Neural crest cell (in vitro differentiated cells): Measurements from ENCODE around the gene SASH3. TPM values are rescaled to one million over a fixed set of nuclear protein-coding genes. Genes with fewer than 3 reads are reported as not detected.

Experiments used
- DNase-seq: peaks from one replicate; pipeline ENCODE4 v3.0.0; 2021; ENCODE audit warnings: low read depth, mixed read lengths, low spot score
- H3K27ac Mint-ChIP-seq: one replicate; pipeline ENCODE4 v1.8.0; 2021; ENCODE audit warnings: mild to moderate bottlenecking, mixed read lengths; ENCODE audit not compliant: unreplicated experiment
- H3K27me3 Mint-ChIP-seq: 2 replicates; pipeline ENCODE4 v1.8.0; 2021; ENCODE audit warnings: low read depth, mild to moderate bottlenecking, mixed read lengths
- H3K36me3 Mint-ChIP-seq: 2 replicates; pipeline ENCODE4 v1.8.0; 2021; ENCODE audit warnings: low read depth, mild to moderate bottlenecking, mixed read lengths
- H3K4me1 Mint-ChIP-seq: 2 replicates; pipeline ENCODE4 v1.8.0; 2021; ENCODE audit warnings: mixed read lengths
- H3K4me3 Mint-ChIP-seq: one replicate; pipeline ENCODE4 v1.8.0; 2021; ENCODE audit warnings: mild to moderate bottlenecking, mixed read lengths
- H3K9me3 Mint-ChIP-seq: 2 replicates; pipeline ENCODE4 v1.8.0; 2021; ENCODE audit warnings: mixed read lengths
- total RNA-seq: library from RNA; stranded (reverse); gene quantifications from 2 replicates; pipeline ENCODE4 v1.2.1, GENCODE V29; 2021
- TF ChIP-seq, protein P1 (sequence below): fragments of 200-600 bp; sonication (generic); conservative IDR thresholded peaks from 2 replicates; pipeline ENCODE4 v1.5.0; 2021; ENCODE audit warnings: antibody characterized with exemption, mild to moderate bottlenecking

Gene SASH3
- total RNA-seq, 1 donor from 2014 or later, result not detected

DNA sequence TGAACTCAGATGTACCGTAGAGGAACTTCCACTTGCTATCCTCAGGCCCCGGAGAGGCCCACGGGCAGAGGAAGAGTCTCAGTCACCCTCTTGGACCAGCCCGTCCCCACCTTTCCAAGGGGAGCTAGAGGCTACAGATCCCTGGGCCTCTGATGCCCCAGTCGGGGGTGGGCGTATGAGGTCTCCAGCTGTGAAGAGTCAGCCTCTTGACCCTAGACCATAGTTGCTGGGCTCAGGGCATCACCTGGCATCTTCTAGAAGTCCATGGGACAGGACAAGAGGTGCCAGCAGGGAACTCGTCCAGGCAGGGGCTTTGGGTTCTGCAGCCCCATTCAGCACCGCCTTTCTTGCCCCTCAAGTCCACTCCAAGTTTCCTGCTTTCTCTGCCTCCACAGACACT is 11.6 kb downstream of the SASH3 start:
- no peak overlapping the region for H3K27ac Mint-ChIP-seq
- DNase-seq, result no peak
- H3K9me3 Mint-ChIP-seq, result no peaks in the 10 kb centered on the region
- no peaks in the 10 kb centered on the region for H3K4me1 Mint-ChIP-seq
- H3K4me3 Mint-ChIP-seq, result no peak overlapping the region
- TF ChIP-seq, protein P1, sequence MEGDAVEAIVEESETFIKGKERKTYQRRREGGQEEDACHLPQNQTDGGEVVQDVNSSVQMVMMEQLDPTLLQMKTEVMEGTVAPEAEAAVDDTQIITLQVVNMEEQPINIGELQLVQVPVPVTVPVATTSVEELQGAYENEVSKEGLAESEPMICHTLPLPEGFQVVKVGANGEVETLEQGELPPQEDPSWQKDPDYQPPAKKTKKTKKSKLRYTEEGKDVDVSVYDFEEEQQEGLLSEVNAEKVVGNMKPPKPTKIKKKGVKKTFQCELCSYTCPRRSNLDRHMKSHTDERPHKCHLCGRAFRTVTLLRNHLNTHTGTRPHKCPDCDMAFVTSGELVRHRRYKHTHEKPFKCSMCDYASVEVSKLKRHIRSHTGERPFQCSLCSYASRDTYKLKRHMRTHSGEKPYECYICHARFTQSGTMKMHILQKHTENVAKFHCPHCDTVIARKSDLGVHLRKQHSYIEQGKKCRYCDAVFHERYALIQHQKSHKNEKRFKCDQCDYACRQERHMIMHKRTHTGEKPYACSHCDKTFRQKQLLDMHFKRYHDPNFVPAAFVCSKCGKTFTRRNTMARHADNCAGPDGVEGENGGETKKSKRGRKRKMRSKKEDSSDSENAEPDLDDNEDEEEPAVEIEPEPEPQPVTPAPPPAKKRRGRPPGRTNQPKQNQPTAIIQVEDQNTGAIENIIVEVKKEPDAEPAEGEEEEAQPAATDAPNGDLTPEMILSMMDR, result no peak
- H3K27me3 Mint-ChIP-seq, result no peaks in the 10 kb centered on the region
- H3K36me3 Mint-ChIP-seq, result no peaks in the 10 kb centered on the region

DNA sequence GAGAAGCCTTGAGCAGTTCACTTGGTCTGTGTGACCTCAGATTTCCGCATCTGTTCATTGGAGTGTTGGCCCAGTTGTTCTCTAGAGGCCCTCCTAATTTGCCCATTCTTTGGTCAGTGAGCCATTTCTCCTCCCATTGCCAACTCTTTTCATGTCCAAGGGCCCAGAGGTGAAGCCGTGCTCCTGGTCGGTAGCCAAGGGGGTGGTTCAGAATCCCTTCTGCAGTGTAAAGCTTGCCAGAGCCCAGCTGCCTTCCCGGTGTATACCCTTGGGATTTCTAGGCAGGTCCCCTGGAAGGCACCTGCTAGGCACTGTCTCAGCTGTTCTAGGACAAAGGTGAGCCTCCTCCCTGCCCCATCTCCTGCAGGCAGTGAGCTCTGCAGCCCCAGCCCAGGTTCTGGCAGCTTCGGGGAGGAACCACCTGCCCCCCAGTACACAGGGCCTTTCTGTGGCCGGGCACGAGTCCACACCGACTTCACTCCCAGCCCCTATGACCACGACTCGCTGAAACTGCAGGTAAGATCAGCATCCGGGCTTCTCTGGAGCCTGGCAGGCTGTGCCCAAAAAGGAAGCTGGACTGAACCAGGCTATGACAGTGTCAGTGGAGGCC is 12.3 kb downstream of the SASH3 start:
- Mint-ChIP-seq H3K27ac (no peak overlapping the region), H3K4me1 (no peaks in the 10 kb centered on the region), H3K9me3 (no peaks in the 10 kb centered on the region), H3K27me3 (no peaks in the 10 kb centered on the region), H3K36me3 (no peaks in the 10 kb centered on the region), H3K4me3 (no peak overlapping the region)
- TF ChIP-seq, protein P1, result no peak
- no peak for DNase-seq

DNA sequence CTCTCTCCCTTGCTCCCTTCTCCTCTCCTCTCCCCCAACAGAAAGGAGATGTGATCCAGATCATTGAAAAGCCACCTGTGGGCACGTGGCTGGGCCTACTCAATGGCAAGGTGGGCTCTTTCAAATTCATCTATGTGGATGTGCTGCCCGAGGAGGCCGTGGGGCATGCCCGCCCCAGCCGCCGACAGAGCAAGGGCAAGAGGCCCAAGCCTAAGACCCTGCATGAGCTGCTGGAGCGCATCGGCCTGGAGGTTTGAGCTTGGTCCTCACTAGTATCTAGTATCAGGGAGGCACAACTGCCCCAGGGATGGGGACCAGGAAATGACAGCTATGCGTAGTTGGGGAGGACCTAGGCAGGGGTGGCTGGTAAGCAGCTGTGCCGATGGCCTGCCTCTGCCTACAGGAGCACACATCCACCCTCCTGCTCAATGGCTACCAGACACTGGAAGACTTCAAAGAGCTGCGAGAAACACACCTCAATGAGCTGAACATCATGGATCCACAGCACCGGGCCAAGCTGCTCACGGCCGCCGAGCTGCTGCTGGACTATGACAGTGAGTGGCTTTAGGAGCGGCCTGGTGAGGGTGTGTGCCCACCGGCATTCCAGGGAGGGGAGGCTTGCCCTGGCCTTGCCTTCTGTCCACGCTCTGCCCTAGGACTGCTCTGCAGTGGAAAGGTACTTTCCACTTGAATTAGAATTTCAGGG is 13.0 kb downstream of the SASH3 start:
- Mint-ChIP-seq H3K4me1 (no peaks in the 10 kb centered on the region), H3K9me3 (no peaks in the 10 kb centered on the region), H3K27me3 (no peaks in the 10 kb centered on the region), H3K4me3 (no peak overlapping the region), H3K27ac (no peak overlapping the region), H3K36me3 (no peaks in the 10 kb centered on the region)
- DNase-seq, result no peak
- TF ChIP-seq, protein P1, result no peak

DNA sequence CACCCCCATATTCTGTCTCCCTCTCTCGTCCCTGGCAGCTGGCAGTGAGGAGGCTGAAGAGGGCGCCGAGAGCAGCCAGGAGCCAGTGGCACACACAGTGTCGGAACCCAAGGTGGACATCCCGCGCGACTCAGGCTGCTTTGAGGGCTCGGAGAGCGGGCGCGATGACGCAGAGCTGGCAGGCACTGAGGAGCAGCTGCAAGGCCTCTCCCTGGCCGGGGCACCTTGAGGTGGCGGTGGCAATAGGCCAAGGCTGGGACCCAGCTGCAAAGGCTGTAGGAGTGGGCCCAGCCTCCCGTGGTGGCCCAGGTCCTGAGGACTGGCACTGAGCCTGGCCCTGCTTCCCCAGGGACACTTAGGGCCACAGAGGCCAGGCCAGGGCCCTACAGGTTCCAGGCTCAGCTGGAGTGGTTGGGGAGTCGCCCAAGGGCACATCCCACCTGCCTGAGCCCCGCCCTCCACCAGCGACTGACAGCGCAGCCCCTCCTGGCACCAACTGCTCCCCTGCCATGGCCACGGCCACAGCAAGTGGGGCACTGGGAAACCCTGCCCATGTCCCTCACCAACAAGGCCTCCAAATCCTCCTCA is 13.9 kb downstream of the SASH3 start:
- Mint-ChIP-seq H3K36me3 (peaks cover 3% of the 10 kb centered on the region), H3K9me3 (no peaks in the 10 kb centered on the region), H3K27me3 (no peaks in the 10 kb centered on the region), H3K4me1 (no peaks in the 10 kb centered on the region), H3K4me3 (no peak overlapping the region), H3K27ac (no peak overlapping the region)
- no peak for DNase-seq
- TF ChIP-seq, protein P1, result no peak

DNA sequence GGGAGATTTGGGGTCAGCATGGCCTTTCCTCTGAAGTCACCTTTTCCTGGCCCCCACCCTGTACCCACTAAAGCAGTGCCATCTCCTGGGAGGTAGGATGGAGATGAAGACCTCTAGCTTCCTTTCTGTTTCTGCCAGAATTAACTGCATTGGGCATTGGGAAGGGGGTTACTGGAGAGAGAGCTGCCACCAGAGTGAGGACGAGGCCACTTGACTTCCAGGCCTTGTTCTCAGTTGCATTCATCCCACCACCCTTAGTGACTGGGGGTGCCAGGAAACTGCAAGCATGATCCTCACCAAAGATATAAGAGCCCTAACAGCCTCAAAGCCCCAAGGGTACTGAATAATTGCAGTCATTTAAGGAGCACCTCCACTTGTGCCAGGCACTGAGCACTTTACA is 15.8 kb downstream of the SASH3 start:
- no peak overlapping the region for H3K4me3 Mint-ChIP-seq
- H3K9me3 Mint-ChIP-seq, result no peaks in the 10 kb centered on the region
- no peaks in the 10 kb centered on the region for H3K4me1 Mint-ChIP-seq
- no peaks in the 10 kb centered on the region for H3K27me3 Mint-ChIP-seq
- no peak for DNase-seq
- no peak overlapping the region for H3K27ac Mint-ChIP-seq
- TF ChIP-seq, protein P1, result no peak
- peaks cover 5% of the 10 kb centered on the region for H3K36me3 Mint-ChIP-seq
